NCI-H226 (cell line): Measurements from ENCODE around the gene COL1A2.

Experiments
- DNase-seq: peaks from one replicate; pipeline ENCODE4 v3.0.0-alpha.2; 2015

COL1A2 gene

DNA sequence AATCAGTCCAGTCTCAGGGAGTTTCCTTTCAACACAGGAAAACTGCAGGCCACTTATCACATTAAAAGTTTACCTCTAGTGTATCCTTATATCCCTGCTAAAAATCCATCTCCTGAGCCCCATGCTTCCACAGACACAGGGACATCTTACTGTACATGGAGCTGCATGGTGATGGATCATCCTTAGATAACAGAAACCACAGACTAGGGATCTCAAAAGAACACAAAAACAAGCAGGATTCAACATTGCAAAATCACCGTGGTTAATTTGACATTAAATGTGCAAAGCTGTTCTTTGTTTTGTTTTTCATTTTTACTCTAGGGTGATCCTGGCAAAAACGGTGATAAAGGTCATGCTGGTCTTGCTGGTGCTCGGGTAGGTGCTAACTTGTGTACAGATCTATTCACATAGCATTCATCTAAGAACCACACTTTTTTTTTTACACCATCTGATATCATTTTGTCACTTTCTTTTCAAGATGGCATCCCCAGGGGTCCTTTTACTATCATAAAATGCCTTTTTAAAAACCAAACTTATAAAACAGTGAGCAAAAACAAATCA lies 18.1 kb downstream of the COL1A2 start:
- DNase-seq = no peak

- no peak for DNase-seq
Observed at GRCh38 chr7:94414481-94414880, 19.8 kb downstream of the COL1A2 start.

- no peak for DNase-seq
Observed at GRCh38 chr7:94414980-94415379, 20.3 kb downstream of the COL1A2 start.

DNA sequence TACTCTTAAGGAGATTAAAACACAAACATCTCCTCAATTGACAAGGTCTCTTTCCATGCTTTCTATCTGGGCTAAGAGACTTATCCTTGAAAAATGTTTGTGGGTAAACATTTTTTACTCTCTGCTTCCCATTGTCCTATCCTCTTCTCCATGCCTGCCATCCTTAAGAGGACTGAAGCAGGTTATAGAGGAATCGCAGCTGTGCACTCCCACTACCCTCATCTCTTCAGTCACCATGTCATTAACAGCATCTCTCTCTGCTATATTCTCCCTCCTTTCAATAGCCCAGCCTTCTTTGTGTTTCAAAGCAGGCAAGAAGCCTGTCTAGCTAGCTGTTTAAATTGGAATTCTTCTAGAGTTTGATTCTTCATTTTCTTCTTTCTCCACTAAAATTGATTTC lies 22.6 kb downstream of the COL1A2 start:
- DNase-seq = no peak

- DNase-seq = no peak
Observed at GRCh38 chr7:94417901-94418300, 23.2 kb downstream of the COL1A2 start.

DNA sequence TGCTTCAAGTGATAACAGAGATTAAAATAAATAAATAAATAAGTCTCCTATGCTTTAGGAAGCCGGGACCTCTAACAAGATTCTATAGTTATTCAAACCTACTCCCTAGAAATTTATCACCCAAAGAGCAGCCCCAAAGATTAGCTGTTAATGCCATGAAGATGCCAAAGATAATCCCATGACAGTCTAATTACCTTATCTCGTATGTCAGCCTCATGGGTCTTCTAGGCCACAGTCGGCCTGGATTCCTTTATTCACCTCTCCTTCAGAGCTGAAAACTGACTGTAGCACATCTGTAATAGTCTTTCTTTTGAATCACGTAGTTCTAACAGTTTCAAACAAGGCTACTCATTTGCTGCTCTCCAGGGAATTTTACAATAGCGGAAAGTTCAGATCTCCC lies 24.2 kb downstream of the COL1A2 start:
- no peak for DNase-seq

GRCh38 chr7:94420328-94420727 lies 25.6 kb downstream of the COL1A2 start:
- no peak for DNase-seq

- DNase-seq = no peak
Observed at GRCh38 chr7:94421681-94422080, 27.0 kb downstream of the COL1A2 start.

- no peak for DNase-seq
Observed at GRCh38 chr7:94422136-94422535, 27.4 kb downstream of the COL1A2 start.

GRCh38 chr7:94422827-94423460 lies 28.2 kb downstream of the COL1A2 start:
- DNase-seq = no peak

GRCh38 chr7:94423863-94424735 lies 29.4 kb downstream of the COL1A2 start:
- DNase-seq = peak; percentile 74

DNA sequence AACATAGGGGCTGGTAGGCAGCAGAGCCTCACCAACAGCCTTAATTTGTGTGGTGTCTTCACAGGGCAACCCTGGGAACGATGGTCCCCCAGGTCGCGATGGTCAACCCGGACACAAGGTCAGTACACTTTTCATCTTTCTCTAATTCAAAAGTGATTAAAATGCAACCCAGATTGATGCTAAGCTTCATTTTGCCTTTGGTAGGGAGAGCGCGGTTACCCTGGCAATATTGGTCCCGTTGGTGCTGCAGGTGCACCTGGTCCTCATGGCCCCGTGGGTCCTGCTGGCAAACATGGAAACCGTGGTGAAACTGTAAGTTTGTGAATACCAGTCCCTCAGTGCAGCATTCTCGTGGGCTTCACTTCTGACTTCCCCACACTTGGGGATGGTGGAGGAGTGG lies 30.9 kb downstream of the COL1A2 start:
- DNase-seq = no peak

DNA sequence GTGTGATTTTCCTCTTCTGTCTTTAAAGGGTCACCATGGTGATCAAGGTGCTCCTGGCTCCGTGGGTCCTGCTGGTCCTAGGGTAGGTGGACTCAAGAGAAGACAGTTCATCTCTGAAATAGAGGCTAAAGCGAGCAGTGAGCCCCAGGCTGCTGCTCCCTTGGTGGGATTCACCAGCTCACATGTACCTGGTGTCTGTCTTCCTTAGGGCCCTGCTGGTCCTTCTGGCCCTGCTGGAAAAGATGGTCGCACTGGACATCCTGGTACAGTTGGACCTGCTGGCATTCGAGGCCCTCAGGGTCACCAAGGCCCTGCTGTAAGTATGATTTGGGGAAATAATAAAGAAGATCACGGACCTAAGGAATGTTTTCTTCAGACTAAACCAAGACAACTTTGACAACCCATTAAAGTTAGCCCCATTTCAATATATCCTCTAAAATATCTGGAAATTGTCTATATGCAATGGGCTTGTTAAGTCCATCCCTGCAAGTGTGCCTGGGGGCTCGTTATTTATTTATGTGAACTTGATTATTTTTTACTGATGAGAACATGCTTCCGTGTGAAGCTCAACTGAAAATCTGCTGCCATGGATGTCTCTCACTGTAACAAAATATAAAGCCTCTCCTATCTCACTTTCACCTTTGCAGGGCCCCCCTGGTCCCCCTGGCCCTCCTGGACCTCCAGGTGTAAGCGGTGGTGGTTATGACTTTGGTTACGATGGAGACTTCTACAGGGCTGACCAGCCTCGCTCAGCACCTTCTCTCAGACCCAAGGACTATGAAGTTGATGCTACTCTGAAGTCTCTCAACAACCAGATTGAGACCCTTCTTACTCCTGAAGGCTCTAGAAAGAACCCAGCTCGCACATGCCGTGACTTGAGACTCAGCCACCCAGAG lies 32.5 kb downstream of the COL1A2 start:
- no peak for DNase-seq

DNA sequence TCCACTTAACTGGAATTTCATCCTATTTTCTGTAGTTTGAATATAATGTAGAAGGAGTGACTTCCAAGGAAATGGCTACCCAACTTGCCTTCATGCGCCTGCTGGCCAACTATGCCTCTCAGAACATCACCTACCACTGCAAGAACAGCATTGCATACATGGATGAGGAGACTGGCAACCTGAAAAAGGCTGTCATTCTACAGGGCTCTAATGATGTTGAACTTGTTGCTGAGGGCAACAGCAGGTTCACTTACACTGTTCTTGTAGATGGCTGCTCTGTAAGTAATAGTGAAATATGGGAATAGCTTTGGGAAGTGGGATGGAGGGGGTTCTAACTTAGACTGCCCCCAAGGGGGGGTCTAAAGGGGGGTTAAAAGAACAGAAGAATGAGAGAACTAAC lies 34.5 kb downstream of the COL1A2 start:
- no peak for DNase-seq

- no peak for DNase-seq
Observed at GRCh38 chr7:94431176-94431575, 36.5 kb downstream of the COL1A2 start.

DNA sequence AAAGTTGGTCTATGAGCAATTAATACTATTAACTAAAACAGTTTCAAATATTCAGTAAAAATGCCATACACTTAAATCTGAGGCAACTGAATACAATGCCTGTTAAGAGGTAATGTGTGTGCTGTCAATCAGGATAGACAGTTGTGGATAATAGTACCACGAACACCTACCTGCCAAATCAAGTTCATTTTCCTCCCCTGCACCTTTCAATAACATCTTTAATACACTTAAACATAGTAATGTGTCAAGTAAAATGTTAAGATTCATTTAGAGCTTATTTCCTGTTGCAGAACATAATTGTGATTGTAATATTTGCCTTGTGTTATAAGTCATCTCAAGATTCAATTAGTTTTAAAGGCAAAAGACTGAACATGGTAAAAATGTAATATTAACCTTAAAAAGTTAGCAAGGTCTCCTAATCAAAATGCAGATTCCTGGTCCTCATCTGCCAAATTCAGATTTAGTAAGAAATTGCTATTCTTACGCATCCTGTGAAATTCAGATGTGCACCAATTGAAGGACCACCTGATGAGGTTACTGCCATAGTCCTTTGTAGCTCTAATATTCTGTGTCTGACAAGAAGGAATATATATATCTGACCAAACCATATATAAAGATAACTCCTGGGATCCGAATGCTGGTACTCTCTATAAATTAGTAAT lies 37.1 kb downstream of the COL1A2 start:
- DNase-seq = no peak

DNA sequence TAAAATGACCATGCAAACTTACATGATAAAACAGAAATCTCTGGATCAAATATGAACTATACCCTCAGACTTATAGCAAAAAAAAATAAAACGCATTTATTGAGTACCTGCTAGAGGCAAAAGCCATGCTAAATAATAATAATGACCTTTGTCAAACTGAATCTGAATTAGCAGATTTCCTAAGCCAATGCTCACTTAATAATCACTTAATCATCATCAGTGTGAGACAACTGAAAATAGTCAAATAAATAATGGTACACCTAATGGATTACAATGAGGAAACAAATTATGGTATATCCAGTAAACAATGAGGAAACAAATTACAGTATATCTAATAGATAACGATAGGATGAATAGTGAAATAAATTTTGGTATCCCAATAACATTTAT lies 37.6 kb downstream of the COL1A2 start:
- DNase-seq = no peak

DNA sequence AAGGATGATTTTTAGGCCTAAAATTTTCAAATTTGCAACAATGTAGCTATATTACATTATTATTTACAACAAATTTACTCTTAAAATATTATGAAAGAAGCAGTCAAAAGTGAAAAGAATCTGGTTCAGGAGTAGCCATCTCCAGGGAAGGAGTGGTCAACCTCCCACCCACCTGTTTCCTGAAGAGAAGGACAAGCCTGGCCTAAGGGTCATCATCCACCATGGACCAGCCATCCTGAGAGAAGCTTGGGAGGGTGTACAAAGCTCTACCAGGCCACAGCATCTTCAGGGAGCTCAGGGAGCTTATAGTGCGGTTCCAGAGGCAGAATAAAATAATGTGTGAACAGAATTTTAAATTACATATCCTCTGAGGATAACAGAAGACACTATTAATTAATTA lies 38.1 kb downstream of the COL1A2 start:
- DNase-seq = no peak

DNA sequence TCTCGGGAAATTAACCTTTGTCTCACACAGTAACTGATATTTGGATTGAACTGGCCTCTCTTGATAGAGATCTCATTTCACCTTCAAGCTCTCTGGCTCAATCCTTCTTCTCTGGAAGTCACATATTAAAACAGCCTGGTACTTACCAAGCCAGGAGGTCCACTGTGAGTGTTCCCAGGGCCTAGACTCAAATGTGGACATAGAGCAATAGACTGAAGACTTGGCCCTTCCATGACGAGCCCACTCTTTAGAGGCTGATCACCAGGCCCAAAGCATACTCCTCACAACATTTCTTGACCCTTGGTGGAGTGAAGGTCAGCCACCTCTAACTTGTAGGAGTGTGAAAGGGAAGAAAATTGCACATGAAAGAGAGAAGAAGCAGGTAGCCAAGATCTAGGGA lies 38.5 kb downstream of the COL1A2 start:
- no peak for DNase-seq

- no peak for DNase-seq
Observed at GRCh38 chr7:94434042-94434441, 39.3 kb downstream of the COL1A2 start.

DNA sequence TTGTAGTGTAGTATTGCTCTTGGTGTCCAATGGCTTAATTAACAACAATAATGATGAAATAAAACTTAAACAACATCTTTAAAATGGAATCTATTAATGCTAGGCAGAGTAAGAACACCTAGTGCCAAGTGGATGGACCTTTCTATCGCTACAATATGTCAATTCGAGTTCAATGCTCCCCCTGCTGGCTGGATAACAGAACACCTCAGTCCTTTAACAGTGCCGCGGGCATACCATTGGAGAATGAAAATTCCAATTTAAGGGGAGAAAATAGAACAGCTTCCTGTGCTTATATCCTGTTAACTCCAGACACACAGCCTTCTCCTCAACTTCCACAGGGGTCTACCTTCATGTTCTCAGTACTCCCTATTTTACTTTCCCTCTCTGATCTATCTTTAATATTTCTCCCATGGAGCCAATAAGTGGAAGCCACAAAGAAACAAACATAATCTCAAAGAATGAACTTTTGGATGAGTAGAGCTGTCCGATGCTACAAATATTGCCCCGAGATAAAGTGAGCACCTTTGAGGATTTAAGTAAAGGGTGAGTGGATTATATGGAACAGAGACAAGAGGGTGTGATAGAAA lies 41.4 kb downstream of the COL1A2 start:
- DNase-seq = peak; percentile 52

DNA sequence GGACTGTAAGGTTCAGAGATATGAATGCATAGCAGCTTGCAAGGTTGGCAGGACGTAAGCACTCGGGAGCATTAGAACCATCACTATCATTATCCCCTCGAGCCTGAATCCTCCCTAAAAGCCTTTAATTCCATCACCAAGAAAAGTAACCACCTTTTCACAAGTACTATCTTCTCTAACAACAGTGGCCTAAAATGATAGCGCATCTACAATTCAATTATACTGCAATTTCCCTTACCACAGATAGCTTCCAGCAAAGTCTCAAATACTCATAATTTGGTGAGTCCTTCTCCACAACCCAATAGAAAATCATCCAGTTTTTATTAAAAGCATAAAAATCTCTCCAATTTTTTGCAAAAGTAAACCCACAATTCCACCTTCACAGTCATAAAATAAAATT lies 42.0 kb downstream of the COL1A2 start:
- DNase-seq = no peak
